Measurements from ENCODE around the gene SASS6.
"Not testable (repeated sequence)": the region's sequence is repeated elsewhere in the genome, so short reads cannot be mapped to it uniquely, and the experiment has no call there.

Gene SASS6

GRCh38 chr1:100053727-100054126 lies 79.0 kb downstream of the SASS6 start:
- DNase-seq (ENCODE audit: low spot score), result no peak
- in situ Hi-C loops (cut with MboI; ENCODE audit: low sequenced_read_pairs, unreplicated experiment), result no loop called here
- no peak for TF ChIP-seq CTCF (IDR thresholded peaks at IDR 0.05; ENCODE audit: borderline replicate concordance, control extremely low read depth, extremely low read depth, insufficient read depth, missing control alignments)

- in situ Hi-C loops (cut with MboI; ENCODE audit: low sequenced_read_pairs, unreplicated experiment), result no loop called here
Observed at GRCh38 chr1:100053119-100053518, 79.6 kb downstream of the SASS6 start.

GRCh38 chr1:100051893-100052292 lies 80.8 kb downstream of the SASS6 start:
- TF ChIP-seq CTCF (IDR thresholded peaks at IDR 0.05; ENCODE audit: borderline replicate concordance, control extremely low read depth, extremely low read depth, insufficient read depth, missing control alignments), result no peak
- no peak for DNase-seq (ENCODE audit: low spot score)
- in situ Hi-C loops (cut with MboI; ENCODE audit: low sequenced_read_pairs, unreplicated experiment), result no loop called here

More at GRCh38 chr1:100053119-100053518, 79.6 kb downstream of the SASS6 start:
- no peak for TF ChIP-seq CTCF (IDR thresholded peaks at IDR 0.05; ENCODE audit: borderline replicate concordance, control extremely low read depth, extremely low read depth, insufficient read depth, missing control alignments)
- DNase-seq (ENCODE audit: low spot score), result no peak

- TF ChIP-seq CTCF (IDR thresholded peaks at IDR 0.05; ENCODE audit: borderline replicate concordance, control extremely low read depth, extremely low read depth, insufficient read depth, missing control alignments), result no peak
- in situ Hi-C loops (cut with MboI; ENCODE audit: low sequenced_read_pairs, unreplicated experiment), result no loop called here
- no peak for DNase-seq (ENCODE audit: low spot score)
Observed at GRCh38 chr1:100051401-100051800, 81.3 kb downstream of the SASS6 start.

- in situ Hi-C loops (cut with MboI; ENCODE audit: low sequenced_read_pairs, unreplicated experiment), result no loop called here
- no peak for DNase-seq (ENCODE audit: low spot score)
- no peak for TF ChIP-seq CTCF (IDR thresholded peaks at IDR 0.05; ENCODE audit: borderline replicate concordance, control extremely low read depth, extremely low read depth, insufficient read depth, missing control alignments)
Observed at GRCh38 chr1:100050139-100050538, 82.6 kb downstream of the SASS6 start.

- in situ Hi-C loops (cut with MboI; ENCODE audit: low sequenced_read_pairs, unreplicated experiment), result loop anchor here (25.0 kb wide), 1 partner anchor 840 kb away; the partner anchor contains the start of genes EXTL2 and SLC30A7
- DNase-seq (ENCODE audit: low spot score), result not testable (repeated sequence)
Observed at GRCh38 chr1:100047235-100047708, 85.5 kb downstream of the SASS6 start.

- no peak for DNase-seq (ENCODE audit: low spot score)
- no peak for TF ChIP-seq CTCF (IDR thresholded peaks at IDR 0.05; ENCODE audit: borderline replicate concordance, control extremely low read depth, extremely low read depth, insufficient read depth, missing control alignments)
- in situ Hi-C loops (cut with MboI; ENCODE audit: low sequenced_read_pairs, unreplicated experiment), result loop anchor here (25.0 kb wide), 1 partner anchor 842 kb away; the partner anchor contains the start of genes EXTL2 and SLC30A7
Observed at GRCh38 chr1:100045206-100045605, 87.5 kb downstream of the SASS6 start.
